Ascending aorta (tissue), 2 donors: ENCODE results near the gene DMD. TPM values are rescaled to one million over a fixed set of nuclear protein-coding genes. Genes with fewer than 3 reads are reported as not detected.

Experiments
- DNase-seq, 2 donors: peaks; one replicate each; pipeline ENCODE4 v3.0.0-alpha.2; 2019; ENCODE audit warnings: low spot score in 2 of 2
- H3K27ac ChIP-seq, 2 donors: fragments of 200-600 bp; sonication (generic); one replicate each; pipeline ENCODE4 v1.5.1; 2016 to 2017; ENCODE audit warnings: mild to moderate bottlenecking in 1 of 2
- H3K27me3 ChIP-seq: fragments of 200-600 bp; sonication (generic); one replicate; pipeline ENCODE4 v1.5.1; 2017
- H3K36me3 ChIP-seq, 2 donors: fragments of 200-600 bp; sonication (generic); one replicate each; pipeline ENCODE4 v1.5.1; 2016
- H3K4me1 ChIP-seq, 2 donors: fragments of 200-600 bp; sonication (generic); one replicate each; pipeline ENCODE4 v1.5.1; 2016 to 2017; ENCODE audit warnings: mild to moderate bottlenecking in 1 of 2
- H3K4me3 ChIP-seq, 2 donors: fragments of 200-600 bp; sonication (generic); one replicate each; pipeline ENCODE4 v1.5.1; 2016 to 2017; ENCODE audit warnings: mild to moderate bottlenecking in 1 of 2
- H3K9me3 ChIP-seq, 2 donors: fragments of 200-600 bp; sonication (generic); one replicate each; pipeline ENCODE4 v1.5.1; 2016
- intact Hi-C: fragments of 100-400 bp; cut with DNase I; formaldehyde crosslinking; loops from one replicate; pipeline ENCODE4 v1.15.1; 2023
- total RNA-seq: library from RNA; depleted of rRNA; stranded (reverse); fragments of >200 nt; gene quantifications from one replicate; pipeline ENCODE4 v1.1.0, GENCODE V29; 2016
- TF ChIP-seq, protein P1 (sequence below), 3 experiments: fragments of 200-600 bp in 2 of 3; fragments of 450-650 bp in 1 of 3; sonication (generic) in 2 of 3; IDR thresholded peaks; one replicate each; pipeline ENCODE4 v1.5.1; 2016 to 2019; ENCODE audit warnings: antibody characterized with exemption in 3 of 3, mild to moderate bottlenecking in 1 of 3, moderate library complexity in 1 of 3

Gene DMD
- total RNA-seq, 1 donor from 2014 or later = 40.0 TPM

DNA sequence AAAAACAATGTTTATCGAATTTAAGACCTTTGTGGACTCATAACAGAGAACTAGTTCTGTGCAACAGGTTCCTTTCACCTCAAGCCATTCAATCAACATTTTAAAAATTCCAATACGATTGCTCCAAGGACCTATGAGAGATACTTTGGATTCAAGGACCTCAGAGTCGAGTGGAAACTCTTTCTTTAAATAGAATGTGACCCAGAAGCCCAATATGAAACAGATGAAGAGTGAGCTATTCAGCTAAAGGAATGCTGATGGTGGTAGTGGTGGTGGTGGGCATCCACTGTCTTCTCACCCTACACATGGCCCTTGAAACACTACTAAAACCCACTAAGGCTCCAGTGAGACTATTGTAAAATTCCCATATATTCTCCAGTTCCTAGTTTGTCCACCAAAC lies 257.2 kb downstream of the DMD start:
- Histone ChIP-seq H3K27ac (no peak overlapping the region), H3K4me1 (no peaks in the 10 kb centered on the region), H3K27me3 (no peaks in the 10 kb centered on the region), H3K36me3 (no peaks in the 10 kb centered on the region), H3K4me3 (no peak overlapping the region), H3K9me3 (no peaks in the 10 kb centered on the region)
- intact Hi-C loops = no loop called here
- TF ChIP-seq, protein P1, sequence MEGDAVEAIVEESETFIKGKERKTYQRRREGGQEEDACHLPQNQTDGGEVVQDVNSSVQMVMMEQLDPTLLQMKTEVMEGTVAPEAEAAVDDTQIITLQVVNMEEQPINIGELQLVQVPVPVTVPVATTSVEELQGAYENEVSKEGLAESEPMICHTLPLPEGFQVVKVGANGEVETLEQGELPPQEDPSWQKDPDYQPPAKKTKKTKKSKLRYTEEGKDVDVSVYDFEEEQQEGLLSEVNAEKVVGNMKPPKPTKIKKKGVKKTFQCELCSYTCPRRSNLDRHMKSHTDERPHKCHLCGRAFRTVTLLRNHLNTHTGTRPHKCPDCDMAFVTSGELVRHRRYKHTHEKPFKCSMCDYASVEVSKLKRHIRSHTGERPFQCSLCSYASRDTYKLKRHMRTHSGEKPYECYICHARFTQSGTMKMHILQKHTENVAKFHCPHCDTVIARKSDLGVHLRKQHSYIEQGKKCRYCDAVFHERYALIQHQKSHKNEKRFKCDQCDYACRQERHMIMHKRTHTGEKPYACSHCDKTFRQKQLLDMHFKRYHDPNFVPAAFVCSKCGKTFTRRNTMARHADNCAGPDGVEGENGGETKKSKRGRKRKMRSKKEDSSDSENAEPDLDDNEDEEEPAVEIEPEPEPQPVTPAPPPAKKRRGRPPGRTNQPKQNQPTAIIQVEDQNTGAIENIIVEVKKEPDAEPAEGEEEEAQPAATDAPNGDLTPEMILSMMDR (IDR thresholded peaks at IDR 0.05) = no peak
- no peak for DNase-seq

GRCh38 chrX:32948130-32948529 lies 263.2 kb downstream of the DMD start:
- H3K4me1 ChIP-seq = no peaks in the 10 kb centered on the region
- no peaks in the 10 kb centered on the region for H3K36me3 ChIP-seq
- H3K27me3 ChIP-seq = no peaks in the 10 kb centered on the region
- H3K9me3 ChIP-seq = no peaks in the 10 kb centered on the region
- no peak for DNase-seq
- TF ChIP-seq, protein P1 (IDR thresholded peaks at IDR 0.05) = no peak
- H3K4me3 ChIP-seq = no peak overlapping the region
- intact Hi-C loops = no loop called here
- no peak overlapping the region for H3K27ac ChIP-seq

DNA sequence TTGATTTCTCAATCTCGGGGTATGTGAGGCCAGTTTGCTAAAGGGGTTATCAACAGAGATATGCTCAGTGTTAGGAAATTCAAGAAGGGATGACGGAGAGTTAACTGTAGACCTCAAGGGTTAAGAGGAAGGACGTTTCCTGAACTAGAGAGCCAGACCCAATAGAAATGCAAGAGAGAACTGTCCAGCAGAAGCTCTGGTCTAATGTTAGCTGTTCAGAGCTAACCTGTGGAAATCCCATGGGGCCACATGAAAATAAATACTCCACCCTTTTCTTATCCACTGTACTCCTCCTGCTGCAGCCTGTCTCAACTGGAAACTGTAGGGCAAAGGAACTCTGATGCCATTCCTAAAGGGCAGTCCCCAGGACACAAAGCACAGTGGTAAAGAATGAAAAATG lies 274.3 kb downstream of the DMD start:
- Histone ChIP-seq H3K4me1 (no peaks in the 10 kb centered on the region), H3K9me3 (no peaks in the 10 kb centered on the region), H3K27me3 (no peaks in the 10 kb centered on the region), H3K27ac (no peak overlapping the region), H3K4me3 (no peak overlapping the region), H3K36me3 (no peaks in the 10 kb centered on the region)
- TF ChIP-seq, protein P1 (IDR thresholded peaks at IDR 0.05) = no peak
- intact Hi-C loops = no loop called here
- DNase-seq = no peak

DNA sequence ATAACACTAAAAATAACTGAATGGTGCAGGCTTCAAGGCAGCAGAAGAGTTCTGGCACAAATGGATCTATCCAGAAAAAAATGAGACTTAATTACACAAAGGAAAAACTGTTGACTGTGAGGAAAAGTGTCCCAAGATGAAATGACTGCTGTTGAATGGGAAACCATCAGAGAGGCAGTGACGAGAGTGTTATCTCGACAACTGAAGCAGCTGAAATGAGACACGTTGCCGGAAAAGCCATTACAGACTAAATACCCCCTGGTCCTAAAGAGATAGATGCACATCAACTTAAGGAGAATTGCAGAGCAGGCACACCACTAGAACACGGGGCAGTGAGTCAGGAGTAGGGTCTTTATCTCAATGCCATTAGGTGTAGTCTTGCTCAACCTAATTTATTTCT lies 277.8 kb downstream of the DMD start:
- no peaks in the 10 kb centered on the region for H3K27me3 ChIP-seq
- no peak for DNase-seq
- no peak overlapping the region for H3K27ac ChIP-seq
- no peaks in the 10 kb centered on the region for H3K9me3 ChIP-seq
- TF ChIP-seq, protein P1 (IDR thresholded peaks at IDR 0.05) = no peak
- no peak overlapping the region for H3K4me3 ChIP-seq
- H3K36me3 ChIP-seq = no peaks in the 10 kb centered on the region
- no peaks in the 10 kb centered on the region for H3K4me1 ChIP-seq
- intact Hi-C loops = no loop called here

GRCh38 chrX:32929040-32929439 lies 282.3 kb downstream of the DMD start:
- DNase-seq = no peak
- TF ChIP-seq, protein P1 (IDR thresholded peaks at IDR 0.05) = no peak
- Histone ChIP-seq H3K27ac (no peak overlapping the region), H3K4me1 (no peaks in the 10 kb centered on the region), H3K27me3 (no peaks in the 10 kb centered on the region), H3K4me3 (no peak overlapping the region), H3K36me3 (no peaks in the 10 kb centered on the region), H3K9me3 (no peaks in the 10 kb centered on the region)
- intact Hi-C loops = no loop called here

DNA sequence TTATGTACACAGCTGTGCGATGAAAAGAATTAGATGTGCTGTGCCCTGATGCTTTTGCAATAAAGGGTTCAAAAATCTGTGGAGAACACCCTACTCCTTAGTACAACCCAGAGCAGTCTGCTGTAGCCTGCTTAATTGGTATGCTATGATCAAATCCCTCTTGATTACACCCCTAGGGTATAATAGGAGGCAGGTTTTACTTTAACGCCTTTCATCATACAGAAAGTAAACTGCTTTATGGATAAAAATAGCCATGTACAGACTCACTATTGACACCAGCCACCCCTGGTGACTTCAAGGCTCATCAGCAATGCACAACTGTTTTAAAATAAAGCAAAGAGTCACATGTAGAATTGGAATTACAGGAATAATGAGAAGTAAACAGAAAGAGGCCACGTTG lies 315.3 kb downstream of the DMD start:
- no peaks in the 10 kb centered on the region for H3K4me1 ChIP-seq
- no peaks in the 10 kb centered on the region for H3K27me3 ChIP-seq
- no peaks in the 10 kb centered on the region for H3K9me3 ChIP-seq
- H3K4me3 ChIP-seq = no peak overlapping the region
- TF ChIP-seq, protein P1 (IDR thresholded peaks at IDR 0.05) = no peak
- H3K27ac ChIP-seq = no peak overlapping the region
- H3K36me3 ChIP-seq = no peaks in the 10 kb centered on the region
- no peak for DNase-seq
- intact Hi-C loops = no loop called here
